Sigmoid colon (tissue), 4 donors: ENCODE data around the gene FSD1.

ENCODE experiments used
- CTCF ChIP-seq, 4 experiments: fragments of 450-650 bp in 3 of 4; fragments of 200-600 bp in 1 of 4; IDR thresholded peaks; one replicate each; pipeline ENCODE4 v1.5.1; 2016 to 2019; ENCODE audit warnings: antibody characterized with exemption in 4 of 4, mild to moderate bottlenecking in 3 of 4, moderate library complexity in 2 of 4
- EP300 ChIP-seq, 4 donors: sonication (generic); formaldehyde crosslinking; IDR thresholded peaks; one replicate each; pipeline ENCODE4 v1.6.1; 2017; ENCODE audit warnings: antibody characterized with exemption in 4 of 4
- POLR2AphosphoS5 ChIP-seq, 4 donors: sonication (generic); formaldehyde crosslinking; IDR thresholded peaks; one replicate each; pipeline ENCODE4 v1.6.1; 2017; ENCODE audit warnings: antibody characterized with exemption in 4 of 4

GRCh38 chr19:4368128-4368820 is 63.9 kb downstream of the FSD1 start:
- TF ChIP-seq POLR2AphosphoS5 (IDR thresholded peaks at IDR 0.05), result no peak
- TF ChIP-seq EP300 (IDR thresholded peaks at IDR 0.05), result no peak
- TF ChIP-seq CTCF (IDR thresholded peaks at IDR 0.05), result no peak
